Adrenal gland (tissue), 5 donors: ENCODE data around the gene BUD23.

ENCODE experiments used
- POLR2A ChIP-seq, 2 donors: fragments of 450-650 bp; IDR thresholded peaks; one replicate each; pipeline ENCODE4 v1.6.1; 2017; ENCODE audit warnings: antibody characterized with exemption in 2 of 2, mild to moderate bottlenecking in 2 of 2, moderate library complexity in 1 of 2
- TF ChIP-seq, protein P1 (sequence below), 6 experiments: fragments of 450-650 bp in 4 of 6; fragments of 200-600 bp in 2 of 6; sonication (generic) in 1 of 6; IDR thresholded peaks; 1 replicate in 5 of 6; 2 replicates in 1 of 6; pipeline versions ENCODE4 v1.5.1 to v1.8.0; 2016 to 2021; ENCODE audit warnings: antibody characterized with exemption in 6 of 6, mild to moderate bottlenecking in 2 of 6, moderate library complexity in 1 of 6
- donor health status: DM: no; HTN: no; CAD: no.

DNA sequence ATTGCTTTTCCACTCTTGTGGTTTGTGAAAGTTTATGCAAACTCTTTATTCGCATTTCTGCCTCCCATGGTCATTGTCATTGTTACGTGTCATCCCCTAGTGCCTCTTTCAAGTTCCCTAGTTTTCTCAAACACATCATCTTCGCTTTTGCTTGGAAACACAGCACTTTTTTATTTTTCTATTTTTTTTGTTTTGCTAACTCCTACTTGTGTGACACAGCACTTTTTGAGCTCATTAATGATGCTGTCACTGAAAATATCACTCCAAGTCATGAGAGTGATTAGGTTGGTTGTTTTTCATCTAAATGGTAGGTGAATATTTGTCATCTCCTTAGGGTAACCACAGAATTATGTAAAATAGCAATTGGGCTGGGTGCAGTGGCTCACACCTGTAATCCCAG lies 44.6 kb downstream of the BUD23 start:
- TF ChIP-seq, protein P1, sequence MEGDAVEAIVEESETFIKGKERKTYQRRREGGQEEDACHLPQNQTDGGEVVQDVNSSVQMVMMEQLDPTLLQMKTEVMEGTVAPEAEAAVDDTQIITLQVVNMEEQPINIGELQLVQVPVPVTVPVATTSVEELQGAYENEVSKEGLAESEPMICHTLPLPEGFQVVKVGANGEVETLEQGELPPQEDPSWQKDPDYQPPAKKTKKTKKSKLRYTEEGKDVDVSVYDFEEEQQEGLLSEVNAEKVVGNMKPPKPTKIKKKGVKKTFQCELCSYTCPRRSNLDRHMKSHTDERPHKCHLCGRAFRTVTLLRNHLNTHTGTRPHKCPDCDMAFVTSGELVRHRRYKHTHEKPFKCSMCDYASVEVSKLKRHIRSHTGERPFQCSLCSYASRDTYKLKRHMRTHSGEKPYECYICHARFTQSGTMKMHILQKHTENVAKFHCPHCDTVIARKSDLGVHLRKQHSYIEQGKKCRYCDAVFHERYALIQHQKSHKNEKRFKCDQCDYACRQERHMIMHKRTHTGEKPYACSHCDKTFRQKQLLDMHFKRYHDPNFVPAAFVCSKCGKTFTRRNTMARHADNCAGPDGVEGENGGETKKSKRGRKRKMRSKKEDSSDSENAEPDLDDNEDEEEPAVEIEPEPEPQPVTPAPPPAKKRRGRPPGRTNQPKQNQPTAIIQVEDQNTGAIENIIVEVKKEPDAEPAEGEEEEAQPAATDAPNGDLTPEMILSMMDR (IDR thresholded peaks at IDR 0.05) = no peak
- TF ChIP-seq POLR2A (IDR thresholded peaks at IDR 0.05) = no peak
